Dedifferentiated amniotic fluid mesenchymal stem cell (primary cell): ENCODE data around the gene PPP1R16B.

Experiments
- DNase-seq: peaks from one replicate; pipeline ENCODE4 v3.0.0-alpha.2; 2016; ENCODE audit errors: extremely low spot score

The PPP1R16B gene

GRCh38 chr20:38827770-38828281 is 22.3 kb downstream of the PPP1R16B start:
- DNase-seq = no peak

- no peak for DNase-seq
Measured at GRCh38 chr20:38828514-38829295, 23.2 kb downstream of the PPP1R16B start.

GRCh38 chr20:38829296-38829875 is 23.9 kb downstream of the PPP1R16B start:
- DNase-seq = no peak

- no peak for DNase-seq
Measured at GRCh38 chr20:38830356-38830755, 24.9 kb downstream of the PPP1R16B start.

GRCh38 chr20:38831049-38831691 is 25.7 kb downstream of the PPP1R16B start:
- DNase-seq = no peak

- DNase-seq = no peak
Measured at GRCh38 chr20:38831995-38832620, 26.6 kb downstream of the PPP1R16B start.

- DNase-seq = no peak
Measured at GRCh38 chr20:38833154-38833856, 27.8 kb downstream of the PPP1R16B start.

GRCh38 chr20:38833857-38834164 is 28.3 kb downstream of the PPP1R16B start:
- no peak for DNase-seq

GRCh38 chr20:38834868-38835267 is 29.4 kb downstream of the PPP1R16B start:
- no peak for DNase-seq

- DNase-seq = no peak
Measured at GRCh38 chr20:38835792-38836191, 30.3 kb downstream of the PPP1R16B start.

GRCh38 chr20:38836991-38837390 is 31.5 kb downstream of the PPP1R16B start:
- DNase-seq = no peak

- DNase-seq = no peak
Measured at GRCh38 chr20:38838326-38838725, 32.8 kb downstream of the PPP1R16B start.

- no peak for DNase-seq
Measured at GRCh38 chr20:38839563-38839962, 34.1 kb downstream of the PPP1R16B start.

GRCh38 chr20:38840053-38840893 is 34.8 kb downstream of the PPP1R16B start:
- no peak for DNase-seq

GRCh38 chr20:38840894-38841470 is 35.5 kb downstream of the PPP1R16B start:
- DNase-seq = no peak

- DNase-seq = no peak
Measured at GRCh38 chr20:38841570-38841969, 36.1 kb downstream of the PPP1R16B start.

GRCh38 chr20:38842026-38842425 is 36.5 kb downstream of the PPP1R16B start:
- no peak for DNase-seq

- DNase-seq = no peak
Measured at GRCh38 chr20:38842558-38842981, 37.1 kb downstream of the PPP1R16B start.

- DNase-seq = no peak
Measured at GRCh38 chr20:38843346-38843745, 37.8 kb downstream of the PPP1R16B start.

- DNase-seq = no peak
Measured at GRCh38 chr20:38844963-38845362, 39.5 kb downstream of the PPP1R16B start.

GRCh38 chr20:38847840-38848239 is 42.3 kb downstream of the PPP1R16B start:
- DNase-seq = no peak
